Loucy (cell line): ENCODE measurements around the gene CD8B.
A peak's percentile ranks its signal among the peaks of the same experiment; 100 is the strongest.

Experiments used
- H2AFZ ChIP-seq: fragments of 200-600 bp; sonication (generic); 2 replicates; pipeline ENCODE4 v1.6.0; 2016; ENCODE audit warnings: antibody characterized with exemption, mild to moderate bottlenecking, low read length, moderate library complexity
- H3F3A ChIP-seq: fragments of 200-600 bp; 2 replicates; pipeline ENCODE4 v1.6.0; 2016; ENCODE audit warnings: antibody characterized with exemption, low read depth, mild to moderate bottlenecking
- H3K27me3 ChIP-seq: fragments of 200-600 bp; sonication (generic); 2 replicates; pipeline ENCODE4 v1.6.1; 2014; ENCODE audit warnings: low read length, mild to moderate bottlenecking; ENCODE audit not compliant: insufficient read depth, poor library complexity, severe bottlenecking
- H3K36me3 ChIP-seq: fragments of 200-600 bp; sonication (generic); 2 replicates; pipeline ENCODE4 v1.6.1; 2016; ENCODE audit warnings: low read length; ENCODE audit not compliant: insufficient read depth
- H3K4me1 ChIP-seq: fragments of 200-600 bp; sonication (generic); 2 replicates; pipeline ENCODE4 v1.5.1; 2014; ENCODE audit warnings: low read length, mild to moderate bottlenecking; ENCODE audit not compliant: insufficient read depth, poor library complexity, severe bottlenecking
- H3K4me2 ChIP-seq: fragments of 200-600 bp; sonication (generic); 2 replicates; pipeline ENCODE4 v1.6.0; 2014; ENCODE audit warnings: antibody characterized with exemption, low read length, low read depth, mild to moderate bottlenecking; ENCODE audit not compliant: poor library complexity, severe bottlenecking
- H3K4me3 ChIP-seq: fragments of 200-600 bp; sonication (generic); 2 replicates; pipeline ENCODE4 v1.5.1; 2014; ENCODE audit warnings: low read length, mild to moderate bottlenecking, mixed read lengths; ENCODE audit not compliant: poor library complexity, severe bottlenecking
- H3K79me2 ChIP-seq: fragments of 200-600 bp; sonication (generic); 2 replicates; pipeline ENCODE4 v1.6.1; 2014; ENCODE audit warnings: low read length; ENCODE audit not compliant: insufficient read depth
- H3K9ac ChIP-seq: fragments of 200-600 bp; sonication (generic); 2 replicates; pipeline ENCODE4 v1.6.0; 2014; ENCODE audit warnings: mild to moderate bottlenecking, low read depth, low read length, moderate library complexity; ENCODE audit not compliant: poor library complexity, severe bottlenecking
- H3K9me2 ChIP-seq: fragments of 200-600 bp; sonication (generic); replicated peaks from 2 replicates; pipeline ENCODE4 v1.6.1; 2016; ENCODE audit warnings: low read depth, low read length, mixed read lengths
- H3K9me3 ChIP-seq: fragments of 200-600 bp; sonication (generic); 2 replicates; pipeline ENCODE4 v1.6.1; 2014; ENCODE audit warnings: mild to moderate bottlenecking, antibody characterized with exemption, low read length, low read depth; ENCODE audit not compliant: insufficient read depth
- H4K20me1 ChIP-seq: fragments of 200-600 bp; sonication (generic); 2 replicates; pipeline ENCODE4 v1.6.0; 2014; ENCODE audit warnings: antibody characterized with exemption, low read length, mild to moderate bottlenecking; ENCODE audit not compliant: insufficient read depth, poor library complexity, severe bottlenecking
- EZH2phosphoT487 ChIP-seq: fragments of 200-600 bp; IDR thresholded peaks from 2 replicates; pipeline ENCODE4 v1.6.1; 2018; ENCODE audit warnings: antibody characterized with exemption, mild to moderate bottlenecking, moderate library complexity, borderline replicate concordance
- TF ChIP-seq, protein P1 (sequence below): fragments of 200-600 bp; sonication (generic); conservative IDR thresholded peaks from 2 replicates; pipeline ENCODE4 v1.5.1; 2014; ENCODE audit warnings: mild to moderate bottlenecking, antibody characterized with exemption, low read length

CD8B gene

GRCh38 chr2:86809481-86810121 is 52.1 kb downstream of the CD8B start:
- no peaks in the 10 kb centered on the region for H3K36me3 ChIP-seq
- H3K9ac ChIP-seq = no peak overlapping the region
- H3K4me3 ChIP-seq = no peak overlapping the region
- TF ChIP-seq, protein P1, sequence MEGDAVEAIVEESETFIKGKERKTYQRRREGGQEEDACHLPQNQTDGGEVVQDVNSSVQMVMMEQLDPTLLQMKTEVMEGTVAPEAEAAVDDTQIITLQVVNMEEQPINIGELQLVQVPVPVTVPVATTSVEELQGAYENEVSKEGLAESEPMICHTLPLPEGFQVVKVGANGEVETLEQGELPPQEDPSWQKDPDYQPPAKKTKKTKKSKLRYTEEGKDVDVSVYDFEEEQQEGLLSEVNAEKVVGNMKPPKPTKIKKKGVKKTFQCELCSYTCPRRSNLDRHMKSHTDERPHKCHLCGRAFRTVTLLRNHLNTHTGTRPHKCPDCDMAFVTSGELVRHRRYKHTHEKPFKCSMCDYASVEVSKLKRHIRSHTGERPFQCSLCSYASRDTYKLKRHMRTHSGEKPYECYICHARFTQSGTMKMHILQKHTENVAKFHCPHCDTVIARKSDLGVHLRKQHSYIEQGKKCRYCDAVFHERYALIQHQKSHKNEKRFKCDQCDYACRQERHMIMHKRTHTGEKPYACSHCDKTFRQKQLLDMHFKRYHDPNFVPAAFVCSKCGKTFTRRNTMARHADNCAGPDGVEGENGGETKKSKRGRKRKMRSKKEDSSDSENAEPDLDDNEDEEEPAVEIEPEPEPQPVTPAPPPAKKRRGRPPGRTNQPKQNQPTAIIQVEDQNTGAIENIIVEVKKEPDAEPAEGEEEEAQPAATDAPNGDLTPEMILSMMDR = no peak
- no peak for TF ChIP-seq EZH2phosphoT487
- H3K4me1 ChIP-seq = peaks cover 7% of the 10 kb centered on the region
- no peaks in the 10 kb centered on the region for H3F3A ChIP-seq
- no peaks in the 10 kb centered on the region for H3K27me3 ChIP-seq
- H3K9me3 ChIP-seq = no peaks in the 10 kb centered on the region
- H3K79me2 ChIP-seq = no peaks in the 10 kb centered on the region
- H3K9me2 ChIP-seq = no peaks in the 10 kb centered on the region
- no peak overlapping the region for H2AFZ ChIP-seq
- no peaks in the 10 kb centered on the region for H4K20me1 ChIP-seq
- no peak overlapping the region for H3K4me2 ChIP-seq

DNA sequence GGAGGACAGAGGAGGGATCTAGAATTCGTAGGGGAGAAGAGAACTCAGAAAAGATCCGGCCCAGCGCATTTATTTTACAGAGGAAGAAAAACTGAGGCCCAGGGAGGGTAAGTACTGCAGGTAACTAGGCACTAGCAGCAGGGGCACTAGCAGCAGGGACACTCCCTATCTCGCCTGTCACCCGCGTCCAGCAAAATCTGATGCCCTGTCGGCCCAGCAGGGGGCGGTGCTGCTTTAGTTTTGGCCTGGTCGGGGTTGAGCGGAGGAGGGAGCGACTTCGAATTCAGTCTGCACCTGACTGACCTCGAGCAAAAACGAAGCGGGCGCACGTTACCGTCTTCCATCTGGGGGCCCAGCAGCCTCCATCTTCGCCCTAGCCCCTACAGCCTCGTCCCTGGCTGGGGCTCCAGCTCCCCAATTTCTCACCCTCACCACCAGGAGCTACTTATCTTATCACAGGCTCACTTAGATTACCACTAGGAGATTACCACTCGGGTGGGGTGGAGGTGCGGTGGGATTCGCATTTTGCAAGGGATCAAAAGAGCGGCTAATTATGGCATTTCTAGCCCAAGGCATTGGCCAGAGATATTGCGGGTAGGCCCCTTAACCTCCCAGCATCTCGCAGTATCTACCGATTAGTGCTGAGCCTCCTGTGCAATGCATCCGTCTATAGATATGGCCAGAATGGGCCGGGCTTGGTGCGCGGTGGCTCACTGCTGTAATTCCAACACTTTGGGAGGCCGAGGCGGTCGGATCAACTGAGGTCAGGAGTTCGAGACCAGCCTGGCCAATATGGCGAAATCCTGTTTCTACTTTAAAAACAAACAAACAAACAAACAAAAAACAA is 53.1 kb downstream of the CD8B start:
- no peak for TF ChIP-seq EZH2phosphoT487
- TF ChIP-seq, protein P1 = peak; percentile 94
- Histone ChIP-seq H3K27me3 (no peaks in the 10 kb centered on the region), H3K4me1 (peaks cover 7% of the 10 kb centered on the region), H2AFZ (peak overlapping the region; percentile 98), H4K20me1 (no peaks in the 10 kb centered on the region), H3K4me2 (peak overlapping the region; percentile 98), H3K9ac (peak overlapping the region; percentile 66), H3K9me2 (no peaks in the 10 kb centered on the region), H3K36me3 (no peaks in the 10 kb centered on the region), H3K79me2 (no peaks in the 10 kb centered on the region), H3K4me3 (peak overlapping the region; percentile 87), H3F3A (no peaks in the 10 kb centered on the region), H3K9me3 (no peaks in the 10 kb centered on the region)

- TF ChIP-seq, protein P1 = 0 out of 2 replicates have a peak, but pooled peaks have one; percentile 6
- no peak for TF ChIP-seq EZH2phosphoT487
- Histone ChIP-seq H3K4me3 (peak overlapping the region; percentile 87), H4K20me1 (no peaks in the 10 kb centered on the region), H3K9ac (peak overlapping the region; percentile 66), H3K9me2 (no peaks in the 10 kb centered on the region), H2AFZ (peak overlapping the region; percentile 98), H3K4me1 (peaks cover 7% of the 10 kb centered on the region), H3K79me2 (no peaks in the 10 kb centered on the region), H3K27me3 (no peaks in the 10 kb centered on the region), H3F3A (no peaks in the 10 kb centered on the region), H3K9me3 (no peaks in the 10 kb centered on the region), H3K36me3 (no peaks in the 10 kb centered on the region), H3K4me2 (peak overlapping the region; percentile 98)
Observed at GRCh38 chr2:86807468-86808275, 54.0 kb downstream of the CD8B start.
